HepG2 (cell line): ENCODE measurements around the gene TP53. TPM values are rescaled to one million over a fixed set of nuclear protein-coding genes. Genes with fewer than 3 reads are reported as not detected.

ENCODE experiments used
- ATAC-seq: fragments of 200-7000 bp; cut with Tn5 transposase; 3 replicates; pipeline ENCODE4 v1.9.1; 2020; ENCODE audit warnings: mild to moderate bottlenecking, moderate library complexity
- BruUV-seq: library from RNA; stranded (reverse); fragments of 400-500 nt; replicated peaks from 2 replicates; lab custom pipeline; 2021; lab: Mats Ljungman, UMichigan
- CTCF ChIA-PET: fragments of 300-600 bp; formaldehyde crosslinking; extraction: SDS; loops from one replicate; lab custom pipeline; 2021; ENCODE audit warnings: low total read pairs, inconsistent platforms, low intra/inter-chr PET ratio; lab: Yijun Ruan, JAX
- POLR2A ChIA-PET: fragments of 350-600 bp; sonication (Branson Sonifier 250); formaldehyde crosslinking; loops from one replicate; lab custom pipeline; 2020; ENCODE audit warnings: antibody characterized with exemption, inconsistent platforms; lab: Yijun Ruan, JAX
- DNase-seq: peaks from one replicate; pipeline ENCODE4 v3.0.0-alpha.2; 2015; ENCODE audit warnings: low spot score
- FAIRE-seq: peaks from 3 replicates; lab custom pipeline; 2011; peaks lifted over from hg19 to GRCh38; lab: Jason Lieb, UNC
- H2AFZ ChIP-seq: one replicate; pipeline ENCODE4 v1.6.1; 2011; ENCODE audit warnings: low read length, inconsistent platforms
- H3K27ac ChIP-seq: fragments of 300-600 bp; 3 replicates; pipeline ENCODE4 v1.8.0; 2011; ENCODE audit warnings: mixed run types, mild to moderate bottlenecking, mixed read lengths, low read length, inconsistent platforms; ENCODE audit not compliant: insufficient read depth; ENCODE audit errors: extremely low read length
- H3K27me3 ChIP-seq, 2 experiments: fragments of 200-600 bp in 1 of 2; 2 replicates in 1 of 2; 3 replicates in 1 of 2; pipeline versions ENCODE4 v1.6.0 to v1.8.0; 2011; ENCODE audit warnings: low read length in 2 of 2, mild to moderate bottlenecking in 2 of 2, moderate library complexity in 2 of 2, inconsistent platforms in 1 of 2; ENCODE audit not compliant: insufficient read depth in 2 of 2, control insufficient read depth in 1 of 2
- H3K36me3 ChIP-seq, 2 experiments: fragments of 200-600 bp in 1 of 2; replicated peaks in 1 of 2; 2 replicates in 1 of 2; 3 replicates in 1 of 2; pipeline versions ENCODE4 v1.5.1 to v1.8.0; 2011; ENCODE audit warnings: low read length in 2 of 2, inconsistent platforms in 1 of 2; ENCODE audit not compliant: insufficient read depth in 2 of 2, control insufficient read depth in 1 of 2
- H3K4me1 ChIP-seq: 2 replicates; pipeline ENCODE4 v1.5.1; 2012; ENCODE audit warnings: low read length, inconsistent platforms; ENCODE audit not compliant: insufficient read depth
- H3K4me2 ChIP-seq: 2 replicates; pipeline ENCODE4 v1.6.0; 2011; ENCODE audit warnings: low read depth, low read length, inconsistent platforms
- H3K4me3 ChIP-seq, 3 experiments: fragments of 200-600 bp in 1 of 3; sonication (generic), shearing (Covaris generic) in 1 of 3; replicated peaks in 1 of 3; 2 replicates each; pipeline ENCODE4 v1.5.1; 2011 to 2016; ENCODE audit warnings: low read length in 3 of 3, inconsistent platforms in 2 of 3, low read depth in 2 of 3, mild to moderate bottlenecking in 2 of 3, control low read depth in 1 of 3, mixed read lengths in 1 of 3; ENCODE audit not compliant: insufficient read depth in 1 of 3
- H3K79me2 ChIP-seq: one replicate; pipeline ENCODE4 v1.6.1; 2011; ENCODE audit warnings: low read length, inconsistent platforms; ENCODE audit not compliant: insufficient read depth
- H3K9ac ChIP-seq: 2 replicates; pipeline ENCODE4 v1.6.0; 2011; ENCODE audit warnings: mild to moderate bottlenecking, low read depth, low read length, inconsistent platforms; ENCODE audit not compliant: insufficient read depth
- H3K9me3 ChIP-seq: 2 replicates; pipeline ENCODE4 v1.5.1; 2012; ENCODE audit warnings: mild to moderate bottlenecking, low read length
- H4K20me1 ChIP-seq: 2 replicates; pipeline ENCODE4 v1.6.0; 2011; ENCODE audit warnings: inconsistent platforms, mild to moderate bottlenecking, low read length, moderate library complexity; ENCODE audit not compliant: insufficient read depth
- BHLHE40 ChIP-seq: IDR thresholded peaks from 2 replicates; pipeline ENCODE4 v1.6.1; 2011; ENCODE audit warnings: low read length, improper control_type of control experiment
- HMG20A ChIP-seq: IDR thresholded peaks from 2 replicates; pipeline ENCODE4 v1.6.1; 2016; ENCODE audit warnings: borderline replicate concordance
- HNRNPL ChIP-seq: fragments of 200-400 bp; formaldehyde crosslinking; IDR thresholded peaks from 2 replicates; pipeline ENCODE4 v1.6.1; 2017; ENCODE audit warnings: mild to moderate bottlenecking, low read depth, low read length
- NFRKB ChIP-seq: fragments of 450-650 bp; IDR thresholded peaks from 2 replicates; pipeline ENCODE4 v1.6.1; 2017
- RARA ChIP-seq: IDR thresholded peaks from 2 replicates; pipeline ENCODE4 v1.6.1; 2016; ENCODE audit warnings: missing genetic modification reagents, missing compliant biosample characterization
- ZNF121 ChIP-seq: sonication (generic); formaldehyde crosslinking; IDR thresholded peaks from 2 replicates; pipeline ENCODE4 v1.5.0; 2020; ENCODE audit warnings: mild to moderate bottlenecking, missing genetic modification reagents
- WGBS: methylation state at CpG from one replicate; pipeline ENCODE4 v1.1.6; 2017; ENCODE audit warnings: low lambda C conversion rate; 5-methylcytosine and 5-hydroxymethylcytosine counted together
- in situ Hi-C: cut with HindIII; loops from 2 replicates; pipeline ENCODE4 v1.10.0; 2017; ENCODE audit warnings: low pct_unique_long_range_greater_than_20kb; ENCODE audit not compliant: extremely low pct_ligation_motif_present
- intact Hi-C: fragments of 100-400 bp; cut with micrococcal nuclease; formaldehyde crosslinking; loops from one replicate; pipeline ENCODE4 v1.10.0; 2022; ENCODE audit not compliant: unreplicated experiment
- polyA plus RNA-seq, 8 experiments: library from polyadenylated mRNA; depleted of rRNA in 3 of 8; stranded (reverse) in 7 of 8; unstranded in 1 of 8; fragments of >200 nt; fragmentation: Illumina TruSeq in 4 of 8; extraction: Trizol in 4 of 8; gene quantifications; 2 replicates each; pipeline versions ENCODE4 v1.2.1 to v1.2.3, GENCODE V29; 2011 to 2016; ENCODE audit warnings: low read depth in 4 of 8, missing spikeins in 1 of 8, mixed read lengths in 1 of 8; ENCODE audit not compliant: insufficient read depth in 1 of 8
- total RNA-seq, 5 experiments: library from RNA; depleted of rRNA; stranded (reverse); fragments of >200 nt; fragmentation: Illumina TruSeq; extraction: Trizol; gene quantifications; 2 replicates each; pipeline ENCODE4 v1.2.3, GENCODE V29; 2016; ENCODE audit warnings: low read depth in 1 of 5

Gene TP53
- total and polyA plus RNA-seq, 2 of the 13 experiments (the other 11 are each of a cell fraction or from before 2014, with no cell fraction given): 17.1 to 29.9 TPM

DNA sequence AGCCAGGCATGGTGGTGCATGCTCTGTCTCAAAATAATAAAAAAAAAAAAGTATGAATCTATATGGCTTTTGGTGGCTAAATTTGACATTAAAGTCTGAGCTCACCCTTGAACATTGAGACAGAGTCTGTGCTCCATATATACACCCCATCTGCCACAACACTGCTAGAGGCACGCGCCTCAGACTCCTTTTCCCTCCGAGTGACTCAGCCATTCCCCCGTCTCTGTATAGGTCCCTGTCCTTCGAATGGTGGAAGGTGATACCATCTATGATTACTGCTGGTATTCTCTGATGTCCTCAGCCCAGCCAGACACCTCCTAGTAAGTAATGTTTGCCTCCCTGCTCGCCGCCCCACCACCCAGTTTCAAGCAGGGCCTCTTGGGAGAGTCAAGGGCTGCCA lies 13.2 kb upstream of the TP53 start:
- ATAC-seq (no peak), FAIRE-seq (no peak), DNase-seq (no peak)
- Histone ChIP-seq H3K36me3 (peaks cover 4 to 7% of the 10 kb centered on the region in 2 experiments; a peak in 3 of 5 replicates), H3K4me1 (peaks cover 6% of the 10 kb centered on the region; the same call in 1 of the 2 replicates), H3K27ac (no peak overlapping the region), H4K20me1 (no peaks in the 10 kb centered on the region), H3K79me2 (no peaks in the 10 kb centered on the region), H3K9ac (no peak overlapping the region), H3K4me3 (no peak overlapping the region), H2AFZ (no peak overlapping the region), H3K27me3 (peaks cover 3 to 11% of the 10 kb centered on the region in 2 experiments; a peak in 4 of 5 replicates), H3K9me3 (no peaks in the 10 kb centered on the region), H3K4me2 (no peak overlapping the region)
- whole genome bisulfite sequencing: 95% methylated on average over 7 of the region's 7 CpGs
- in situ Hi-C loops: no loop called here
- no TSS peak for BruUV-seq
- intact Hi-C loops: no loop called here
- CTCF ChIA-PET: no interaction called here
- POLR2A ChIA-PET: no interaction called here
- TF ChIP-seq HMG20A (CRISPR knock-in tag) (no peak), NFRKB (no peak)

DNA sequence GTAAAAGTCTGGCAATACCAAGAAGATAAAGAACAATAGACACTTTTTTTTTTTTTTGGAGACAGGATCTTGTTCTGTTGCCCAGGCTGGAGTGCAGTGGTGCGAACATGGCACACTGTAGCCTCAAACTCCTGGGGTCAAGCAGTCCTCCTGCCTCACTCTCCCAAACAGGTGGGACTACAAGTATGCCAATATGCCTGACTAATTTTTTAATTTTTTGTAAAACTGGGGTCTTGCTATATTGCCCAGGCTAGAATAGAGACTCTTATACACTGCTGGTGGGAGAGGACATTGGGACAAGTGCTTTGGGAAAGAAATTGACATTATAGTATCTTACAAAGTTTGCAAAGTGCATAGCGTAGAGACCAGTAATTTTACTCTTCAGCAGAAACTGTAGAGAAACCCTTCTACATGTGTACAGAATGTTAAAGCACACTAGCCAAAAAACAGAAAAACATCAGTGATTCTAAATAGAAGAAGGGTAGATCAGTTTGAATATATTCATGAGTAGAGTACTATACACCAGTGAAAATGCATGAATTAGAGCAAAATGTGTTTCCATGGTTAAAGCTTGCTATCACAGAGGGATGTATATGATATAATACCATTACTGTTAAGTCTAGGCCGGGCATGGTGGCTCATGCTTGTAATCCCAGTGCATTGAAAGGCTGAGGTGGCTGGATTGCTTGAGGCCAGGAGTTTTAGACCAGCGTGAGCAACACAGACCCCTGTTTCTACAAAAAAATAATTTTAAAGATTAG lies 10.7 kb upstream of the TP53 start:
- H3K4me3 ChIP-seq: no peak overlapping the region
- ChIA-PET CTCF (no interaction called here), POLR2A (no interaction called here)

More for the DNA sequence above, 10.7 kb upstream of the TP53 start:
- no peak overlapping the region for H2AFZ ChIP-seq
- no peak overlapping the region for H3K27ac ChIP-seq
- no TSS peak for BruUV-seq
- in situ Hi-C loops: no loop called here
- no peaks in the 10 kb centered on the region for H3K27me3 ChIP-seq
- ATAC-seq (no peak), FAIRE-seq (no peak), DNase-seq (no peak)
- H3K4me2 ChIP-seq: no peak overlapping the region
- no peaks in the 10 kb centered on the region for H3K9me3 ChIP-seq
- WGBS: 88% methylated on average over 4 of the region's 4 CpGs
- H4K20me1 ChIP-seq: no peaks in the 10 kb centered on the region
- H3K4me1 ChIP-seq: no peaks in the 10 kb centered on the region
- TF ChIP-seq ZNF121 (CRISPR knock-in tag) (0 out of 2 replicates have a peak, but pooled peaks have one; percentile 14), RARA (CRISPR knock-in tag) (no peak), BHLHE40 (no peak), HNRNPL (no peak)
- intact Hi-C loops: no loop called here
- H3K36me3 ChIP-seq: peaks cover 6 to 11% of the 10 kb centered on the region in 2 experiments; a peak in 3 of 5 replicates
- no peaks in the 10 kb centered on the region for H3K79me2 ChIP-seq
- no peak overlapping the region for H3K9ac ChIP-seq
